GM13976 (cell line): ENCODE data around the gene SPDYE2B.
"Not testable (repeated sequence)": the region's sequence is repeated elsewhere in the genome, so short reads cannot be mapped to it uniquely, and the experiment has no call there.

Experiments used
- DNase-seq: peaks from one replicate; pipeline ENCODE4 v3.0.0; 2012; ENCODE audit warnings: low spot score
- in situ Hi-C: fragments of 300-500 bp; cut with MboI; formaldehyde crosslinking; loops from one replicate; pipeline ENCODE4 v1.12.0; 2022; ENCODE audit warnings: low sequenced_read_pairs, mixed read lengths, inconsistent platforms; ENCODE audit not compliant: unreplicated experiment

SPDYE2B gene, protein sequence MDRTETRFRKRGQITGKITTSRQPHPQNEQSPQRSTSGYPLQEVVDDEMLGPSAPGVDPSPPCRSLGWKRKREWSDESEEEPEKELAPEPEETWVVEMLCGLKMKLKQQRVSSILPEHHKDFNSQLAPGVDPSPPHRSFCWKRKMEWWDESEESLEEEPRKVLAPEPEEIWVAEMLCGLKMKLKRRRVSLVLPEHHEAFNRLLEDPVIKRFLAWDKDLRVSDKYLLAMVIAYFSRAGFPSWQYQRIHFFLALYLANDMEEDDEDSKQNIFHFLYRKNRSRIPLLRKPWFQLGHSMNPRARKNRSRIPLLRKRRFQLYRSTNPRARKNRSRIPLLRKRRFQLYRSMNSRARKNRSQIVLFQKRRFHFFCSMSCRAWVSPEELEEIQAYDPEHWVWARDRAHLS

DNA sequence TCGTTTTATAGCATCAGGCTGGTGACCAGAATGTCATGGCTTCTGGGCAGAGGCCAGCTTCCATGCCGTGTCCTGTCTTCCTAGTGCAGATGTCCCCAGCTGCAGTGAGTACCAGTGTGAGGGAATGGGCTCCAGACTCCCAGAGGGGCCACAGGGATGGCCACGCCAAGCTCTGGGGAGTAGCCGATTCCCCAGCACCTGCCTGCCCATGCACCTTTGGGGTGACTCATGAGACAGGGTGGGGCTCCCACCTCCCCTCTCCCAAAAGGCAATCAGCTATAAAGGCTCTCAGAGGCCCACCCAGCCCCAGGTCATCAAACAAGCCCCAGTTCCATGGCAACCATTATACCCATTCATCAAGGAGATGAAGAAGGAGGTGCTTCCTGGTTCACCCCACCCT, at the start of gene SPDYE2B:
SPDYE2B (plus strand) TSS at position 396 of the 400 bp plus-strand sequence. CDS start 2,030 bp downstream, outside the sequence.
- DNase-seq, in situ Hi-C loops: not testable (repeated sequence)

DNA sequence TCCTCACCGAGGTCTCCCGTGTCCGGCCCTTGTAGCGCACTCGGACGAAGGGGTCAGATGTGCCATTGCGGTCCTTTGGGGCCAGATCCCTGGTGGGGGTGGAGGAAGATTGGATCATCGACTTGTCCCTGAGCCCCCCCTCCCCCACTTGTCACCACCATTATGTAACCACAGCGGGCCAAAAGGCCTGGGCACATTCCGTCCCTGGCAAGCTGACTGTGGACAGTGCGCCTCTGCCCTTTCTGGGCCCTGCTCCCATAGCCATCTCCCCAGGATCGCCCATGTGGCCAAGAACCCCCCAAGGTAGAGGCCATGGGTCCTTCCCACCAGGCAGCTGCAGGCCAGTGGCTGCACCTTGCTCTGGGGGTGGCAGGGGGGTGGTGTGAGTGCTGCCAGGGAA, 47.8 kb upstream of the SPDYE2B start:
- DNase-seq, in situ Hi-C loops: not testable (repeated sequence)

DNA sequence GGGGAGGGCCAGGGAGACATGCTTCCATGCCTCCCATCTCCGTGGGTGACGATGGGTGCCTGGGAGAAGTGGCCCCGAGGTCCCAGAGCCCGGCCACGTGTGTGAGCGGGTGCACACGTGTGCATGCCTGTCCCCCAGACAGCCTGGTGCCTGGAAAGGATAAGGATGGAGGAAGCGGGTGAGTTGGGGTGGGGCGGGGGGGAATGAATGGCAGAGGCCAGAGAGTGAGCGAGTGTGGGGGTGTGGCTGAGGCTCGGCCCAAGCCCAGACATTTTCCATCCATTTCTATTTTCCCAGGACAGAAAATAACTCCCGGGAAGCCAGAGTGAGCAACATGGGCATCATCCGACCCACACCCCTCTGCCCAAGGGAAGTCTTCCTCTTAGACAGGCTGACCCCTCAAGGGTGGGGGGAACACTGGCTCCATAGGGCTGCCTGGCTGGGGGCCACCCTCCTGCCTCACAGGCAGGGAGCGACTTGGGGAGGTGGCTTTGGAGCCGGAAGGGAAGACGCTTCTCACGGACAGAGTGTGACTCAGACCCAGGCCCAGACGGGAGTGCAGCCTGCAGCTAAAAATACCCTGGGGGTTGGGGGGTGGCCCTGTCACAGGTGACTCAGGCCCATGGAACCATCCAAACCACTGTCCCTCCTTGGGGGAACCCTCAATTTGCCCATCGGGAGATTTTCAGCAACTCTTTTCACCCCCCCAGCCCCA, 45.5 kb upstream of the SPDYE2B start:
- in situ Hi-C loops, DNase-seq: not testable (repeated sequence)

DNA sequence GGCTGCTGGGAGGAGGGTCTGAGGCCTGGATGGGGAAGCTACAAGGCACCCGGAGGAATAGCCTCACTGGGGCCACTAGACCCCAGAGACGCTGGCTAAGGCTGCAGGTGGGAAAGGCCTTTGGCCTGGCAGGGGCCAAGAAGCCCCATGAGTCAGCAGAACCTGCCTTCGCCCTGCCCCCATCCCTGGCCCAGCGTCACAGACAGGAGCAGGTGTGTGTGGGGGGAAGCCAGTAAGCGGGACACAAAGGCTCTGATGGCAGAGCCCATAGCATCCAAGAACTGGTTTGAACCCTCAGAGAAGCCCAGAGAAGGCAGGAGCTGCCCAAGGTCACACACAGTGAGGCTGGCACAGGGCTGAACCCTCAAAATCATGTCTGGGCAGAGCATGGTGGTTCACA, 43.3 kb upstream of the SPDYE2B start:
- DNase-seq, in situ Hi-C loops: not testable (repeated sequence)

DNA sequence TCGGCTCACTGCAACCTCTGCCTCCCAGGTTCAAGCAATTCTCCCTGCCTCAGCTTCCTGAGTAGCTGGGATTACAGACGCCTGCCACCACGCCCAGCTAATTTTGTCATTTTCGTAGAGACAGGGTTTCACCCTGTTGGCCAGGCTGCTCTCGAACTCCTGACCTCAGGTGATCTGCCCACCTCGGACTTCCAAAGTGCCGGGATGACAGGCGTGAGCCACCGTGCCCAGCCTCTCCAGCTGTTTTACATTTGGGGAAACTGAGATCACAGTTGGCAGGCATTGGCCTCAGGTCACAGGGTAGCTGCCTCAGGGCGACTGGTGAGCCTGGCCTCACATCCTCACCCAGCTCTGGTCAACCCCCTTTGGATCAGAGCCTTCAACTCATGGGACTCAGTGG, 40.4 kb upstream of the SPDYE2B start:
- DNase-seq, in situ Hi-C loops: not testable (repeated sequence)

DNA sequence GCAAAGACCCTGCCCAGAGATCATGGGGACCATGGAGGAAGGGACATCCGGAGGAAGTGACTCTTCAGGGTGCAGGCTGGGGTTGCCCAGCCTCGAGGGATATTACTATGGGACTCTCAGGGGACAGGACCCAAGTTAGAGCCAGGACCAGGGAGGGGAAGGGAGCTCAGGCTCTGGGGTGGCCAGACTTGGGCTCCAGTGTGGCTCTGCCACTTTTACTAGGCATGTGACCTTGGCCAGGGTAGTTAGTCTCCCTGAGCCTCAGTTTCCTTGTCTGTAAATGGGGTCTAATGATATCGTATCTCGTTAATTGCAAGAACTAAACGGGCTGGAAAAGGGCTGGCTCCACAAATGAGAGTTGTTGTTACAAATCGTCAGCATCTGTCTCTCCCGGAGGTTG, 39.7 kb upstream of the SPDYE2B start:
- DNase-seq, in situ Hi-C loops: not testable (repeated sequence)

DNA sequence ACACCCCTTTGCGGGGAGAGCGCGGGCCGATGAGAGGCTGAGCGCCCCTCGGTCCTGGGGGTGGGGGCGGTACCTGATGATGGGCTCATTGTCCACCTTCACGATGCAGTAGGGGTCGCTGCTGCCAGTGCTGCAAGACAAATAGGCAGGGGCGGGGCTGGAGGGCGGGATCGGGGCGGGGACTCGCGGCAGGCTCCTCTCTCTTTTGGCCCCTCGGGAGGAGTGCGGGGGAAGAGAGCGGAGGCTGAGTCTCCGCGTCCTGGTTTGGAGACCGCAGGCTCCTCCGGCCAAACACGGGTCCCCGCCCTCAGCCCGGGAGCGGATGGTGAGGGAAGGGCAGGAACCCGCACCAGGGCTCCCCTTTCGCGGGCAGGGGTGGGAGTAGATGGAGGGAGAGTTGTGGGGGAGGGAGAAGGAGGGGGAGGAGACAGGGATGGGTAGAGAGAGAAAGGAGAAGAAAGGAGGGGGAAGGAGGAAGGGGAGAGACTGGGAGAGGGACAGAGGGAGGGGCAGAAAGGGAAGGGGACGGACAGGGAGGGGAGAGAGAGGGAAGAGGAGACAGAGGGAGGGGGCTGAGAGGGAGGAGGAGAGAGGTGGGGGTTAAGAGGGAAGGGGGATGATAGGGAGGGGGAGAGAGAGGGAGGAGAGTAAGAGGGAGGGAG, 39.0 kb upstream of the SPDYE2B start:
- DNase-seq, in situ Hi-C loops: not testable (repeated sequence)

DNA sequence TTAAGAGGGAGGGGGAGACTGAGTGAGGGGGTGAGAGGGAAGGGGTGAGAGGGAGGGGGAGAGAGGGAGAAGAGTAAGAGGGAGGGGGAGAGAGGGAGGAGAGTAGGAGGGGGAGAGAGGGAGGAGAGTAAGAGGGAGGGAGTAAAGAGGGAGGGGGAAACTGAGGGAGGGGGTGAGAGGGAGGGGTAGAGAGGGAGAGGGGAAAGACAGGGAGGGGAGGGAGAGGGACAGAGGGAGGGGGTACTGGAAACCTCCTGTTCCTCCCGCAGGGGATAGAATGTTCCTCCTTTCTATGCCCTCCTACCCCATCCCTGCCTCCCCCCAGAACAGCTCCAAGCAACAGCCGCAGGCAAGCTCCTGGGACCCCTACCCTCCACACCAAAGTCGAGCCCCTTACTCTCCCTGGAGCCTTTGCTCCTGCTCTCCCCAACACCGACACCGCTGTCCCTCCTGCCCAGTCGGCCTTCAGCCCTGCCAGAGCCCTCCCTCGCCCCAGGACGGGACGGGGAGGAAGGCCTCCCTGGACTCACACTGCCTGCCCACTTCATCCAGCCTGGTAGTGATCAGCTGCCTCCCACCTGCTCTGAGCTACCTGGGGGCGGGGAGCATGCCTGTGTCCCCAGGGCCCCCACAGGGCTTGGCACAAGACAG, 38.3 kb upstream of the SPDYE2B start:
- DNase-seq, in situ Hi-C loops: not testable (repeated sequence)

DNA sequence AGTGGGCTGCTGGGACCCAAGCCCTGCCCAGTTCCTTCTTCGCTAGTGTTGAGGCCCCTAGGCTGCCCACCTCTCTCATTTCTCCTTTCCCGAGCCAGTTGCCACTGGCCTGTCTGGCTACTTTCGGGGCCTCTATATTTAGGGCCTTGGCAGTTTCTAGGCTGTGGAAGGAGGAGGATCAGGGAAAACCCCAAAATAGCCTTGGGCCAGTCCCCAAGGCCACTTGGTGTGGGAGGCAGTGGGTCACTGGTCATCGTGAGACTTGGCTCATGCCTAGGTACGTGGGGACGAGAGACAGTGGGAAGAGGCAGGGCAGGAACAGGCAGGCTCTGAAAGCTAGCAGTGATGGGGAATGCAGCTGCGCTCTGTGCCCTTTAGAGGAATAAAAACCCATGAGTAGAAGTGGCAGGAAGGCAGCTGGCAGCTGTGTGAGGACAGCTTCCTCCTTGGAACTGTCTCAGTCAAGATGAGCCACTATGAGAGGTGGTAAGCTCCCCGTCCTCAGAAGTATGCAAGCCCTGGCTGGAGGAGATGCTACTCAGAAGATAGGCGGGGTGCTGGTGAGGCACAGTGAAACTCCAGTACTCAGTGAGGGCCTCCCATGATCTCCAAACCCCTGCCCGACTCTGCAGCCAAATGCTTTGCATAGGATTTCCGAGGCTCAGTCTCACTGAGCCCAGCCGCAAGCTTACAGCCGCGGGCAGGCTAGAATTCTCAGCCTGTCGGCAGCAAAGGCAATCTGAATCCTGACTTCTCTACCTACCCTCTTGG, 36.4 kb upstream of the SPDYE2B start:
- DNase-seq, in situ Hi-C loops: not testable (repeated sequence)

DNA sequence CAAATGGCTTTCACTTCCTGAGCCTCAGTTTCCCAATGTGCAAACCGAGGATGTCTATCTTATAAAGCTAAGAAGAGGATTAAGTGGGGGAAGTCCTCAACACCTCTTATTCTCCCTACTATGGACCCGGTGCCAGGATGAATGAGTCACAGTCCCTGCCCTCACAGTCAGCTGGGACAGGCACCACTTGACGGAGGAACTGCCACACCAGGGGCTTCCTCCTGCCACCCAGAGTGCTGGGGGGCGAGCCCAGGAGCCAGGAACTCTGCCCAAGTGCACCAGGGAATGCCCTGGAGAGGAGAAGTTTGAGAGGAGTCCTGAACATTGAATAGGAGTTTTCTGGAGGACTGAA, 35.8 kb upstream of the SPDYE2B start:
- in situ Hi-C loops, DNase-seq: not testable (repeated sequence)

DNA sequence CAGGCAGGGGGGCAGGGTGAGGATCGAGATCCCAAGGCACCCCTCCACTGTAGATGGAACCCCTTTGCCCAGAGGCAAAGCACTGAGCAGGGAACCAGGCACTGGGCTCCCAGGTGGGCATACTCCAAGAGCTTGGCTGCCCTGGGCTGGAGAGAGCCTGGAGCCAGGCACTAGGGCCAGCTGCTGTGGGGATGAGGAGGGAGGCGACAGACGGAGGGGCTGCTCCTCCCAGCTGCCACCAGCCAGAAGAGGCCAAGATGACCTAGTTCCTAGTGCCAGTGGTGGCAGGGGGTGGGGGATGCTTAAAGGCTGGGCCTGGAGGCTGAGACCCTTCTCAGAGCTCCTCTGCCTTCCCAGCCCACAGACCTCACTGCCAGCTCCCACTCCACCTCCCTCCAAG, 35.2 kb upstream of the SPDYE2B start:
- in situ Hi-C loops = not testable (repeated sequence)

DNA sequence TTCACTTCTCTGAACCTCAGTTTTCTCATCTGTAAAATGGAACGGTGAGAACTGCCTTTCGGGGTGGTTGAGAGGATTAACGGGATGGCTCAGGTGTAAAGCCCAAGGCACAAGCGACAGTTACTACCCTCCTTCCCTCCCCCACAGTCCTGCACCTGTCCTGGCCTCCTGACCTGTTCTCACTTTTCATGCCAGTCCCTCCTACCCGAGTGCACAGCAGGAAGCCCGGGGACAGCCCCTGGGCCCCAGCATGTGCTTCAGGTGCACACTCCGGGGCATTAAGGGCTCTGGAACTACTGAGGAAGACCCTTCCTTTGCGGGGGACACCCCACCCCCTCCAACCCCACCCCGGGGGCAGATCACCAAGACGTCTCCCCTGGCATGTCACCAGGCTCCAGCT, 34.2 kb upstream of the SPDYE2B start:
- in situ Hi-C loops, DNase-seq: not testable (repeated sequence)

More for the DNA sequence above, 35.2 kb upstream of the SPDYE2B start:
- DNase-seq = not testable (repeated sequence)

DNA sequence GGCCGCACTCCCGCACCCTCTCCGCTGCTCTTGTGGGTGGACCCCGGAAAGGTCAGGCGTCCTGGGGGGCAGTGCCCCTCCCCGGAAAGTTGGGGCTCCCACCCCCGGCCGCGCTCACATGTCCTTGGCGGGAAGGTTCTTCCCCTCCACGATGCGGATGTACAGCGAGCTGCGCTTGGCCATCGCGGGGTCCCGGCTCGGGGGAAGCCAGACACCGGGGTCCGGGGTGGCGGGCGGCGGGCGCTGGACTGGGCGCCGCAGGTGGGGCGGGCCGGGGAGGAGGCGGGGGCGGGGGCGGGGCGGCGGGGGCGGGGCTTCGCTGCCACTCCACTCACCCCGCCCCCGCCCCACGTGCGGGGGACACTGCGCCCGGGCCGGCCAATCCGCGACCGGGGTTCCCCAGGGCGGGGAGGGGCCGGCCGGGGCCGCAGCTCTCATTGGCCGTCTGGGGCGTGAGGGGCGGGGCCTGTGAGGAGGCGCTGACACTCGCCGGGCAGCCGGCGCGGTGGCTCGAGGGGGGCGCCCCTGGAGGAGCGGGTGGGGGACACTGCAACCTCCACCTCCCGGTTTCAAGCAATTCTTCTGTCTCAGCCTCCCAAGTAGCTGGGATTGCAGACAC, 33.5 kb upstream of the SPDYE2B start, which contains the start of gene RASA4:
RASA4 (minus strand) TSS at position 250 of the 619 bp plus-strand sequence; CDS start at position 183, 67 bp downstream.
- in situ Hi-C loops, DNase-seq: not testable (repeated sequence)

DNA sequence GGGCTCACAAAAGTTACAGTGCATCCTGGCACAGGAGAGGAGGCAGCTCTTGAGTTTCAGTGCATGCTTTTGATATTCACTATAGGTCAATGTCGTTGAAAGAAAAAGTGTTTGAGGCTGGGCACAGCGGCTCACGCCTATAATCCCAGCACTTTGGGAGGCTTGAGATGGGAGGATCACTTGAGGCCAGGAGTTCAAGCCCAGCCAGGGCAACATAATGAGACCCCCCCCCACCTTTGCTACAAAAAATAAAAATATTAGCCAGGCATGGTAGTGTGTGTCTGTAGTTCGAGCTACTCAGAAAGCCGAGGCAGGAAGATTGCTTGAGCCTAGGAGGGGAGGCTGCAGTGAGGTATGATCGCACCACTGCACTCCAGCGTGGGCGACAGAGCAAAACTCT, 32.0 kb upstream of the SPDYE2B start:
- in situ Hi-C loops, DNase-seq: not testable (repeated sequence)

DNA sequence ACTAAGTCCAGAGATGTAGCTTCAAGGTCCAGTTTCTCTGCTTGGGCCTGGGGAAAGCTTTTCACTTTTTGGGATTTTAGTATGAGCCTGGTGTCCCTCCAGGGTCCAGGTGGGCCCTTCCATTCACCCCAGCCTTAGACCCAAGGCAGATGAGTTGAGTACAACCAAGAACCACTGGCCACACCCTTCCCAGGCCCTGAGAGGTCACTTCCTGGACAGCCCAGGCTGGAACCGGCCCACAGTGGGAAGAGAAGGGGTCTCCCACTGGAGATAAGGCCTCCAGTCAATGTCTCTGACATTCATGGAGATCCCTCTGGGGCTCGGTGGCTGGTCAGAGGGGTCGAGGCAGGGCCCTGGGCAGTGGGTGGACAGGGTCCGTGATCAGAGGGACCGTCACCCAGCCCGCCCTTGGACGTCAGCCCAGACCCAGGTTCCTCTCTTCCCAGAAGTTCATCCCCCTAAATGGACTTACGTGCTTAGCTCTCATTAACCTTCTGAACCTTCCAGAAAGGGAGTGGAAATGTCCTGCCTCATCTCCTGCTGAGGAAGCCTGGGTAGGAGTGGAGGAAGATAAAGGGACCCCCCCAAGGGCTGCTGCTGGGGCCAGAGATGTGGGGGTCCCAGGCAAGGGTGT, 22.7 kb upstream of the SPDYE2B start:
- in situ Hi-C loops, DNase-seq: not testable (repeated sequence)

DNA sequence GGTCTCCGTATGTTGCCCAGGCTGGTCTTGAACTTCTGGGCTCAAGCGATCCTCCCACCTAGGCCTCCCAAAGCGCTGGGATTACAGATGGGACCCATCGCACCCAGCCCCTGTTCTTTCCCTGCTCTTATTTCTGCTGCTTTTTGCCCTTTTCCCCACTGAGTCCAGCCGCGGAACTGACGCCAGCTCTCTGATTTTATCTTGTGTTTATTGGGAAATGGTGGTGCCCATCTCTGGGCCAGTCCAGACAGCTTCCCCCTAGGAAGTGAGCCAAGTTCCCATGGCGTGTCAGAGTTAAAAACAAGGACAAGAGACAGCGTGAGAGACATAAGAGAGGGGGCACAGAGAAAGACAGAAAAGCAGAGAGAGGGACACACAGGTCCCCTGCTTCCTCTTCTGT, 19.5 kb upstream of the SPDYE2B start:
- in situ Hi-C loops, DNase-seq: not testable (repeated sequence)

DNA sequence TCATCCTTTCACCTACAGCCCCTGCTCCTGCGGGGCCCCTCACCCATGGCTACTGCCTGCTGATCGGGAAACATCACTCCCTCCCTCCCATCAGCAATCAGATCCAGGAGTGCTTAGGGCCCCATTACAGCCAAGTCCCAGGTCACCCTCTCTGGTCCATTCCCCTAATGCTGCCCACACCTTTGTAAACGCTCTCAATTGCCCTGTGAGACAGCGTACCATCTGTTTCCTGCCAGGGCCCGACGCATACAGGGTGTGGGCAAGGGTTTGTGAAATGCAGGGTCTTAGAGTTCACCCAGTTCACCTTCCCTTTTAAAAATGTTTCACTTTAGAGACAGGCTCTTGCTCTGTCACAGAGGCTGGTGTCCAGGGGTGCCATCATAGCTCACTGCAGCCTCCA, 15.8 kb upstream of the SPDYE2B start:
- DNase-seq, in situ Hi-C loops: not testable (repeated sequence)
